Activated CD4-positive, CD25-positive, alpha-beta regulatory T cell treated with anti-CD3 and anti-CD28 coated beads, Interleukin-2, amount 50 U/mL, for 72 hours (primary cell): Measurements from ENCODE around the gene ZSWIM6.

Experiments
- DNase-seq: peaks from one replicate; pipeline ENCODE4 v3.0.0; 2021

Gene ZSWIM6

GRCh38 chr5:61496446-61496845, 164.4 kb downstream of the ZSWIM6 start:
- no peak for DNase-seq

- no peak for DNase-seq
Observed at GRCh38 chr5:61496860-61497259, 164.8 kb downstream of the ZSWIM6 start.

- no peak for DNase-seq
Observed at GRCh38 chr5:61498121-61498520, 166.1 kb downstream of the ZSWIM6 start.

GRCh38 chr5:61501971-61502370, 169.9 kb downstream of the ZSWIM6 start:
- DNase-seq = no peak

- DNase-seq = no peak
Observed at GRCh38 chr5:61504143-61504770, 172.2 kb downstream of the ZSWIM6 start.

GRCh38 chr5:61505281-61505680, 173.2 kb downstream of the ZSWIM6 start:
- DNase-seq = no peak

GRCh38 chr5:61507232-61507631, 175.2 kb downstream of the ZSWIM6 start:
- DNase-seq = no peak

GRCh38 chr5:61516946-61517345, 184.9 kb downstream of the ZSWIM6 start:
- no peak for DNase-seq

- no peak for DNase-seq
Observed at GRCh38 chr5:61519728-61520277, 187.7 kb downstream of the ZSWIM6 start.

GRCh38 chr5:61523073-61523472, 191.0 kb downstream of the ZSWIM6 start:
- no peak for DNase-seq

- DNase-seq = no peak
Observed at GRCh38 chr5:61523997-61524396, 191.9 kb downstream of the ZSWIM6 start.

GRCh38 chr5:61525512-61526206, 193.6 kb downstream of the ZSWIM6 start:
- no peak for DNase-seq

- DNase-seq = no peak
Observed at GRCh38 chr5:61526207-61526519, 194.1 kb downstream of the ZSWIM6 start.

- no peak for DNase-seq
Observed at GRCh38 chr5:61532983-61533382, 200.9 kb downstream of the ZSWIM6 start.

GRCh38 chr5:61534481-61535267, 202.6 kb downstream of the ZSWIM6 start:
- no peak for DNase-seq

- DNase-seq = no peak
Observed at GRCh38 chr5:61535828-61536227, 203.8 kb downstream of the ZSWIM6 start.

GRCh38 chr5:61536922-61537321, 204.9 kb downstream of the ZSWIM6 start:
- DNase-seq = no peak

GRCh38 chr5:61538722-61539501, 206.9 kb downstream of the ZSWIM6 start:
- DNase-seq = no peak

- no peak for DNase-seq
Observed at GRCh38 chr5:61549530-61549929, 217.5 kb downstream of the ZSWIM6 start.

- no peak for DNase-seq
Observed at GRCh38 chr5:61551637-61552313, 219.7 kb downstream of the ZSWIM6 start.

- no peak for DNase-seq
Observed at GRCh38 chr5:61559146-61559545, 227.1 kb downstream of the ZSWIM6 start.

GRCh38 chr5:61559722-61560121, 227.7 kb downstream of the ZSWIM6 start:
- DNase-seq = no peak
